ENCODE results near the gene PDGFRA.
"Not testable (repeated sequence)": the region's sequence is repeated elsewhere in the genome, so short reads cannot be mapped to it uniquely, and the experiment has no call there.

The PDGFRA gene

GRCh38 chr4:54330896-54331295 lies 101.8 kb downstream of the PDGFRA start:
- no peak for DNase-seq

- DNase-seq, result no peak
Measured at GRCh38 chr4:54332542-54332941, 103.4 kb downstream of the PDGFRA start.

GRCh38 chr4:54333657-54334056 lies 104.6 kb downstream of the PDGFRA start:
- DNase-seq, result no peak

DNA sequence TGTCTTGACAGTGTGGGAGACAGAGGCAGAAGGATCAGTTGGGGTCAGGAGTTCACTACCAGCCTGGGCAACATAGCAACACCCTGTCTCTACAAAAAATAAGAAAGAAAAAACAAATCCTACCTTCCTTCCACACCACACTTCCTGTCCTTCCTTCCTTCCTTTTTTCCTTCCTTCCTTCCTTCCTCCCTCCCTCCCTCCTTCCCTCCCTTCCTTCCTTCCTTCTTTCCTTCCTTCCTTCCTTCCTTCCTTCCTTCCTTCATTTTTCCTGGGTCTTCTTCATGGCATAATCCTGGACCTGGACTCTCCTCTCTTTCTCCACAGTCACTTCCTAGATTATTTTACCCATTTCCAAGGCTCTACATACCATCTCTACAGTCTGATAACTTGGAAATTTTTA lies 105.7 kb downstream of the PDGFRA start:
- DNase-seq, result not testable (repeated sequence)

GRCh38 chr4:54337009-54337408 lies 107.9 kb downstream of the PDGFRA start:
- DNase-seq, result no peak

DNA sequence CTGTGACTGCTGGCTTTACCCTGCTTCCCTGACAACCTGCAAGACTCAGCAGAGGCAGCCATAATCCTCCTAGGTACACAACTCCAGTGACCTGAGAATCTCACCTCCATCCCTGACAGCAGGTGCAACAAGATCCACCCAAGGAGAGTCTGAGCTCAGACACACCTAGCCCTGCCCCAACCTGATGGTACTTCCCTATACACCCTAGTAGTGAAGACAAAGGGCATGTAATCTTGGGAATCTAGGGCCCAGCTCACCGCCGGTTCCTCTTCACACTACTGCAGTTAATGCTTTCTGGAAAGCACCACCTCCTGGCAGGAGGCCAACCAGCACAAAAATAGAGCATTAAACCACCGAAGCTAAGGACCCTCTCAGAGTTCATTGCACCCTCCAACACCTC lies 113.0 kb downstream of the PDGFRA start:
- not testable (repeated sequence) for DNase-seq

Measured in fibroblast of skin of right biceps (primary cell).